Kidney glomerular epithelial cell (primary cell): ENCODE data around the gene ARSB.
"Not testable (repeated sequence)": the region's sequence is repeated elsewhere in the genome, so short reads cannot be mapped to it uniquely, and the experiment has no call there.

Source experiments
- DNase-seq: peaks from one replicate; lab custom pipeline; 2025; lab: John Stamatoyannopoulos, UW

Gene ARSB

DNA sequence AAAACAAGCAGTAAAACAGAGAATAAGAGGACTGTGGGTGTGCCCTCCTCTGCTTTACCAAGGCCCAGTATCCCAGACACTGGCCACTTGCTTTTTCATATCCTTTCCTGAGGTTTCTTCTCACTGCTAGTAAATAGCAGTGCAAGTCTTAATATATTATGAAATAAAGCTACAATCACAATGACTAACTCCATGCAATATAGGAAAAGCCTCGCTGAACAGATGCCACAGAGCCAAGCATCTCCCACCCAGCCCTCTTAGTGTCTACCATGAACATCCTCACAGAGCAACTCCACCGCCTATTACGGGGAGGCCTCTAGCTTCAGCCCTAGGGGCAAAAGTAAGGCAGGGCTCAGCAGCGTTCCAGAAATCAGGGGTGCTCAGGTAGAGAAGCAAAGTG is 205.8 kb downstream of the ARSB start:
- DNase-seq = no peak

DNA sequence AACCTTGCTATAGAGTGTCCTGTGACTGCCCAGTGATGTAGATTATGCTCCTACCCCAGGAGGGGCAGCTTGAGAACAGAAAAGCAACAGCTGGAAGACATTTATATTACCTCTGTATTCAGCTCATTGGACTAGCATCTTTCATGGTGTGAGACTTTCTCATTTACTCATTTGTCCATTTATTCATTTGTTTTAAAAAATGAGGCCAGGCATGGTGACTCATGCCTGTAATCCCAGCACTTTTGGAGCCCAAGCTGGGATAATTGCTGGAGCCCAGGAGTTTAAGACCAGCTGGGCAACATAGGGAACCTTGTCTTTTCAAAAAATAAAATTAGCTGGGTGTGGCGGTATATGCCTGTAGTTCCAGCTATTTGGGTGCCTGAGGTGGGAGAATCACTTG is 206.6 kb downstream of the ARSB start:
- DNase-seq = no peak

DNA sequence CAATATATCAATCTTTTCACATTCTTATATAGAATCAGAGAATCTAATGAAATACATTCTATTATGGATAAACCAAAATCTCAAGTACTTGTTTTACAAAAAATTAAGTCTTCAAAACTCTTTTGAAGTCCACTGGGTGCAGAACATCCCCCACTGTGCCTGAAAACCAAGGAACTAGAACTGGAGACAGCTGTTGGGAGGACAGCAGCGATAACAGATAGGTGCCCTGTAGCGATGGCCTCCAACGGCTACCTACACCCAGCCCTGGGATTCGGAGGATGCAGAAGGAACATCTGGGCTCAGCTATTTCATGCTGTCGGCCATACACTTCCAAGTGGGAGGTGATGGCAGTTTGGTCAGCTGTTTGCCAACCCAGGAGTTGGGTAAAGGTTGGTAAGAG is 207.2 kb downstream of the ARSB start:
- DNase-seq = no peak

DNA sequence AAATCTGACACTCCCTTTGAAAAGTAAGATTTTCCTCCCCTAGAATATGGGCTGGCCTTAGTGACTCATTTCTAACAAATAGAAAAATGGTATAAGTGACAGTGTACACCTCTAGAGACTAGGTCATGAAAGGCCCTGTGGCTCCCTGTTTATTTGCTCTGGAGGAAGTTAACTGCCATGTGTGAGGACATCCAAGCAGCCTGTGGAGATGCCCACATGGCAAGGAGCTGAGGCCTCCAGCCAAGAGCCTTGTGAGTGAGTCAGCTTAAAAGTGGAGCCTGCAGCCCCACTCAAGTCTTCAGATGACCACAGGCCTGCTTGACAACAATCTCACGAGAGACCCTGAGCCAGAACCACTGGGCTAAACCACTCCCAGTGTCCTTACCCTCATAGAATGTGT is 208.5 kb downstream of the ARSB start:
- no peak for DNase-seq

DNA sequence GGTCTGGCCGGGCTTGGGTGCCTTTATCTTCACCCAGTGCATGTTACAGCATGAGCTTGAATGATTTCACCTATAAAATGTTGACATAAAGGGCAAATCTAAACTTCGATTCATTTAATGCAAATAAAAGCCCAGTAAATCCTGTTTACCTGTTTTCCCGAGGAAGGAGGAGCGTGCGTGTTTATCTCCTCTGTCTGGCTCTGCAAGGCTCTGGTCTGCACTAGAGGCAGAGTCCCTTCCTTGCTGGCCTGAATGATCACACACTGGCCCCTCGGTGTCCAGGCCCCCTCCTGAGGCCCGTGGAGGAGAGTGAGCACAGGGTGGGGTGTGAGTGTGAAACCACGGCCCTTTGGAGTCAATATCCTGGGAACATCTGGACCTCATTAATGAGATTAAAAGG is 211.5 kb downstream of the ARSB start:
- DNase-seq = no peak

DNA sequence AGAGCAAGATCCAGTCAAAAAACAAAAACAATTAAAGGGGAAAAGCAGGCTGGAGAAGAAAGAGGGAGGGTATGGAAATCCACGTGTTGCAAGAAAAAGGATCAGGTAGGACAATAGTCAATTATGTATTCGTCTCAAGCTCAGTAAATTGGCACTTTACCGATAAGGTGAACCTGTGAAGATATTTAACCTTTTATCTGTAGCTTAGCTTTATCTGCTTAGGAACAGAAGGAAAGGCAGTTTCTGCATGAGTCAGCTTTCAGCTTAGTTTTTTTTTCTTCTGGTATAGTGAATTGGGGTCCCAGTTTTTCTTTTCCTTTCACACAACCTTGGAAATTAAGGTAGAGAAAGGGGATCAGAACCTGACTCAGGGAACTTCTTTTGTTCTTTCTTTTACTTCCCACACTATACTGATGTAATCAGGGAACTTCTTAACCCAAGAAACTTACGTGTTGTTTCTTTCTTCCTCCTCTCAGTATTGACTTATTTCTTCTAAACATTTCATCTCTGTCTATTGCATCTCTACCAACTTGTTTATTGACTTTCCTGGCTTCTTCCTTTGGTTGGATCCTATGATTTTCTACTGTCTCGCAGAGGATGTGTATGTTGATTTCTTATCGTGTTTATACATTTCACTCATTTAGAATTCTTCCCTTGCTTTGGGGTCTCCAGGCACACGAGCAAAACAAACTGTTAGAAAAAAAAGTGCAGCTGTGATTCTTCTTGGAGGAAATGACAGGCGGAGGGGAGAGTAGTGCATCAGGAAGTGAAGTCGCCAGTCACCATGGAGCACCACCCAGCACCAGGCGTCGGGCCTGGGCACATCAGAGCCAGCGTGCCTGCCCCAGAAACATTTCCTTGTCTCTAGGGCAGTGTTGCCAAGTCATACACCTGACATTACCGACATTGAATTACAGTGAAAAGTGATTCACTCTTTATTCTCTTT is 213.6 kb downstream of the ARSB start:
- no peak for DNase-seq

DNA sequence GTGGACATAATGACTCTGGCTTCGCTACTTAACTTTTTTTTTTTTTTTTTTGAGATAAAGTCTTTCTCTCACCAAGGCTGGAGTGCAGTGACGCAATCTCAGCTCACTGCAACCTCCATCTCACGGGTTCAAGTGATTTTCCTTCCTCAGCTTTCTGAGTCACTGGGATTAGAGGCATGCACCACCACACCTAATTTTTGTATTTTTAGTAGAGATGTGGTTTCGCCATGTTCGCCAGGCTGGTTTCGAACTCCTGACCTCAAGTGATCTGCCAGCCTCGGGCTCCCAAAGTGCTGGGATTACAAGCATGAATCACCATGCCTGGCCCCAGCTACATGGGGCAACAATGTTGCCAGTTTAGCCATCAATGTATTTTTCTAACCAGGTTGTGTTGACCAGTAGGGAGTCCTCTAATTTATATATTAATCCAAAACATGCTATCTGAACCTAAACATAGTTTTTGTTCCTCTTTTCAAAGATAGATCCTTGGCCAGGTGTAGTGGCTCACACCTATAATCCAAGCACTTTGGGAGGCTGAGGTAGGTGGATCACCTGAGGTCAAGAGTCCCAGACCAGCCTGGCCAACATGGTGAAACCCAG is 216.2 kb downstream of the ARSB start:
- no peak for DNase-seq

DNA sequence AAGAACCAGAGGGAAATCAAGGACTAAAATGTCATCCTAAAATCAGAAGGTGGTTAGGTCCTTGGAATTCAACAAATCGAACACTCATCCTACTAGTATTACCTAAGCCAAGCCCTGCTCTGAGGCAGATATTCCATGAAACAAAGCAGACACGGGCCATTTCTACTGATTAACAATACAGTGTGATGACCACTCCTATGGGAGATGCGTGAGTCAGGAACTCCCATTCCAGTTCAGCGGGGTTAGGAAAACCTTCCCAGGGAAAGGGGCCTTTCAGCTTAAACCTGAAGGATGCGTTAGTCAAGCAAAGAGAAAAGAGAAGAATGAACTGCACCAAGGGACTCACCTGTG is 218.7 kb downstream of the ARSB start:
- no peak for DNase-seq

DNA sequence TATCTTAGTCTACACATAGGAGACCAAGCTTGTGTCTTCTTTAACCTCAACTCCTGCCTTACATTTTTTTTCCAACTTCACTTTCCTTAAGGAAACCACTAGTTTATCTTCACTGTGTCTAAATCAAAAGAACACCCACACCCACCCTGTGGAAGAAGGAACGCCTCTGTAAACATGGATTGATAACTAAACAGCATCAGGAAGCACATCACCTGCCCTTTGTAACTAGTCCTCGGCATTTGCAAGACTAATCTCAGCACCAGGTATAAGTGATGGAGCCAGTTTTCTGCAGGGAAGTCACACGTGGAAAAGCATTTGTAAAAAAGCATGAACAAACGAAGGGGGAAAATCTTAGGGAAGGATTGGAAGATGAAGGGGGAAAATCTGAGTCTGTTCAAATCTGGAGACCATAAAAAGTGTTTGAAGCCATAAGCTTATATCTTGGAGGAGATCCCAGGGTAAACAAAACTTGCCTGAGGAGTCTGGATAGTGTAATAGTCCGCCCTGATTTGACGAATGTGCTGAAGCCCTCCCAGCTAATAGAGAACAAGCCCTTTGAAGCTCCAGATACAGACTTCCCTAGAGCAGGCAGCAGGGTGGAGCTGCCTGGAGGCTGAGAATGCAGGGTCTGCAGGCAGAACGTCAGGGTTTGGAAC is 219.2 kb downstream of the ARSB start:
- DNase-seq = no peak

DNA sequence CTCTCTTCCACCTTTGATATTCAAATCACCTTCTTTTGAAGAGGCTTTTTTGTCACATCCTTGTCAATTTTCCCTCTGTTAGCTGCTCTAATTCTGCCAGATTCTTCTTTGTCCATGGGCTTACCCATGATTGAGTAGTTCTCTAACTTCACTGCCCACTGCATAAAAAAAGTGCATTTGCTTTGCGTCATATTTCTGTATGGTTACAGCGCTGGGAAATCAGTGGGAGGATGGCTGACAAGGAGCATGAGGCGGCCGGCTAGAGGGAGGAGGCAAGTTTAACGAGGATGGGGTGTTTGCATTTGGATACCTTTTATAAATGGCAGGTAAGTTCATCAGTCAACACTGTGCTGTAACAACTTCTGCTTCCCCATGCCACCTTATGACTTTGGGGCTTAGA is 220.0 kb downstream of the ARSB start:
- no peak for DNase-seq

DNA sequence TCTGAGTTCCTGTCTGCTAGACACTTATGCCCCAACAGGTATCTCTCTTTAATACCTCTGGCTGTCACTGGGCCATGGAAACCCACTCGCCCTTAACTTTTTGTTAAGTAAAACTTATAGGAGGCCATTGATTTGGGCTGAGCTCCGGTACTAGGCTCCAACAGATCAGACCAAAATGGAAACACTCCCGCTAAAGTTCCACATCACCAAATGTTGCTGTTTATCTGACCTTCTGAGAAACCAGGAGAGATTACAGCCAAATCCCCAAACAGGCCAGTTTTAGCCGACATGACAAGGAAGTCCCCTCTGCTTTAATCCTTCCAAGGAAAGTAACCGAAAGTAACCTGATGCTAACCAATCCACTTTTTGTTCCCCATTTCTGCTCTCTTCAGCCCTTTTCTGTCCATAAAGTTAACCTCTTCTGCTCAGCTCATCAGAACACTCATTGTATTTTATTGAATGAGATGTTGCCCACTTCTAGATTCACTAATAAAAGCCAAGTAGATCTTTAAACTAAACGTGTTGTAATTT is 221.4 kb downstream of the ARSB start:
- DNase-seq = no peak

DNA sequence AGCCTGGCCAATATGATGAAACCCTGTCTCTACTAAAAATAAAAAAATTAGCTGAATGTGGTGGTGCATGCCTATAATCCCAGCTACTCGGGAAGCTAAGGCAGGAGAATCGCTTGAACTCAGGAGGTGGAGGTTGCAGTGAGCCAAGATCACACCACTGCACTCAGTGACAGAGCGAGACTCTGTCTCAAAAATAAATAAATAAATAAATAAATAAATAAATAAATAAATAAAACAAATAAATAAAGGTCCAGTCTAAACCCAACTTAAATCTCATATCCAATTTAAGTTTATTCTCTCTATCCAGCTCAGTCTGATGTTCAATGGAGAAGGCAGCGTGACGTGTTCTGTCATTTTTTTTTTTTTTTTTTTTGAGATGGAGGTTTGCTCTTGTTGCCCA is 222.4 kb downstream of the ARSB start:
- not testable (repeated sequence) for DNase-seq

DNA sequence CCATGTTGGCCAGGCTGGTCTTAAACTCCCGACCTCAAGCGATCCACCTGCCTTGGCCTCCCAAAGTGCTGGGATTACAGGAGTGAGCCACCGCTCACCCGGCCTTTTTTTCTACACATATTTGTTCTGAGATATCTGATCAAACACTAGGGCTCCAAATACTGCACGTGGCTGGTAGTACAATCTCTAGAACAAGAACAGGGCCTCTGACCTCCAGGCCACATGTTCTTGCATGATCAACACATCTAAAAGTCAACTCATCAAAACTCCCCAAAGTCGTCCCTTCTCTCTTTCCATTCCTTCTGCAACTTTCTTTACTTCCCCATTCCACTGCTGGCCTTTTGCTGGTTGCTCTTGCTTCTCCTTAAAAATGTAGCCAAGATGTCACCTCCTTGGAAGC is 223.3 kb downstream of the ARSB start:
- no peak for DNase-seq

DNA sequence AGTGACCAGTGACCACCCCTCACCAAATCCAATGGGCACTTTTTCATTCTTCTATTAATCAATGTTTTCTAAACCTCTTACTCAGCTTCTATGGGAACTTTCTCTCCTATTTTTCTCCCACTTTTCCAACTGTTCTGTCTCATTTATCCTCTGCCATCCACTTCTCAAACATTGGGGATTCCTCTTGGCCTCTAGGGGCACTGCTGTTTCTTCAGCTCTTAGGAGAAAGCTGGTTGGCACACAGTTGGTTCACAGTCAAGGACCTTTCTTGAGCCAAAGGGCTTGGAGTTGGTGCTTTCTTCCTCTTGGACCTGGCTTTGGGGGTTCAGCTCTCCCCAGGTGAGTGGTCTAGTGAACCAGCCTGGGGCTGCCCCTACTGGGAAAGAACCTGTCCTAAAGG is 224.3 kb downstream of the ARSB start:
- DNase-seq = no peak

DNA sequence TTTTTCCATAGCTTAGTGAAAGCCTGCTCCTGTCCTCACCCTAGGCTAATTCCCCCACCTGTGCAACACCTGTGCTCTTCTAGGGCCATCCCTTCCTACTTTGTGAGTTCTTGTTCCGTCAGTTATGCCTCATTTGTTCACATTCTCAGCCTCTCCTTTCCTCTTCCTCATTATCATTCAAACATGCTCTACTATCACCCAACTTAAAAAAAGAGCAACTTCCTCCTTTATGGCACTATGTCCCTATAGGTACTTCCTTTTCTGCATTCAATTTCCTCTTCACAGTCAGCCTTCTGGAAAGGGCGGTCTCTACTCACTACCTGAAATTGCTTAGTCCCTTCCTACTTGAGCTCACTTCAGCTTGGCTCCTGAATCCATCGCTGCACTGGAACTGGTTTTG is 224.7 kb downstream of the ARSB start:
- DNase-seq = no peak

DNA sequence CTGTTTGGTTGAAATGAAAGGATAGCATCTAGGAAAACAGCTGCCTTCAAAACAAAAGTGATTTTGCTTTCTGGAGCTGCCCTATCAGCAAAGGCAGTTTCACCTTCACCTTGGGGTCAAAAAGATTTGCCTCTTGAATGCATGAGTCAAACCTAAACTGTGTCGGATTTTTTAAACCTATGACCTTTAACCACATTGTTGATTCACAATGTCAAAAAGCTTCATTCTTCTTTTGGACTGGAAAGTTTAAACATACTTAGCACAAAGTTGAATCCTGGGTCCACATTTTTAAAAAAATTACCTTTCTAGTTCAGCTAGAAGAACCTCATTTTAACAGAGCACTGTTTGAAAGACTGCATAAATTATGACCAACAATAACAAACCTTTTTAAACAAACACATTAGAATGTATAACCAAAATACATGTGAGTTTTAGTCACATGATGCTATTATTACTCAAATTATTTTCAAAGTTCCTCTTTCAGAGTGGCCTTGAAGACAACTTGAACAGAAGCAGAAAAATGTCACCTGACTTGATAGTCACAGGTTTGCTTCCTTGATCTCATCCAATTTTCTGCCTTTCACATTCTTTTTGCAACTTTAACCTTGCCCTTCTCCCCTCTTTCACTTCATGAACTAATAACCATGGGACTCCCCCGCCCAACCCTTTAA is 226.8 kb downstream of the ARSB start:
- DNase-seq = no peak

DNA sequence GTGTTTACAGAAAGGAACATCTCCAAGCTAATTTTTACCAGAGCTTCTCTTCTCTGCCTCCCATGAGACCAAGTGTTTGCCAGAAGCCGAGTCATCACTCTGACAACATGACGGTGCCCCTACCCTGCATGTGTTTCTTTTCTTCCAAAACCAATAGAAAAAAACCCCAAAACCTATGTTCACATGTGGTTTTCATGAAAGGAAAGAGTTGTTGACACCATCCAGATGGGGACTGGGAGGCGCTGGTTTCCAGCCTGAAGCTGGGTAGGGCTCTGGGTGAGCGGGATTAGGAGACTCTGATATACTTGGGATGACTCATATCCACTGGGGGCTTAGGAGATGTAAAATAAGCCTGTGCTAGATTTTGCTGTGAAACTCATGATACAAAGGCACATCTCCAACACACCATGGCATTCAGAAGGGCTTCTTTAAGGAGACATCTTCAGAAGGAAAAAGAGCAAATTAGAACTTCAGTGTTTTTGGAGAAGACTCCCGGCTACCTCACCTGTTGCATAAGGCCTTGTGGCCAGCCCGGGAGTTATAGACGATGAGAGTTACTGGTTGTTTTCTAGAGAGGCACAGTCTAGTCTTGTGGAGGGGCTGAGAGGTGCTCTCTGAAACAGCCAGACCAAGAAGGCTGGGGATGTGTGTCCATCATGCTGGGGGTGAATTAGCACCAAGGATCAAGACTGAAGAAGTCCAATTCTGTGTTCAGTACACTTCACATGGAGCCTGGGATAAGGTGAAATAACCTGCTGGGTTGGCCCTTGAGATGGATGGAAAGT is 227.6 kb downstream of the ARSB start:
- DNase-seq = no peak

DNA sequence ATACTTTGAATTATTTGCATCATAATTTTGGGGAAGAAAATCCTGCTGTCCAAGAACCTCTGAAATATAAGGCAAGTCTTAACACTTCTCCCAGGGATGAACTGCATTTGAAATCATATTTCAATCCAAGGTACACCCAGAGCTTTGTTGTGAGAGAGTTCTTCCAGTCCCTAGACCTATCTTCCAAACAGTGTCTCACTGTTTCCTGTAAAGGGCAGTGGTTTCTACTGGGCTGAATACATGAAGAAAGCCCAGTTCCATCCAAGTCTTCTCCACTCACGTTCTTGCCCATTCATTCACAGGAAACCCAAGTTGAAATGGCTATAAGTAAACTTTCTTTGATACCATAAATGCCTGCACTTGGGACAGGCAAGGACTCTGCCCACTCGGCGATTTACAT is 228.3 kb downstream of the ARSB start:
- no peak for DNase-seq

DNA sequence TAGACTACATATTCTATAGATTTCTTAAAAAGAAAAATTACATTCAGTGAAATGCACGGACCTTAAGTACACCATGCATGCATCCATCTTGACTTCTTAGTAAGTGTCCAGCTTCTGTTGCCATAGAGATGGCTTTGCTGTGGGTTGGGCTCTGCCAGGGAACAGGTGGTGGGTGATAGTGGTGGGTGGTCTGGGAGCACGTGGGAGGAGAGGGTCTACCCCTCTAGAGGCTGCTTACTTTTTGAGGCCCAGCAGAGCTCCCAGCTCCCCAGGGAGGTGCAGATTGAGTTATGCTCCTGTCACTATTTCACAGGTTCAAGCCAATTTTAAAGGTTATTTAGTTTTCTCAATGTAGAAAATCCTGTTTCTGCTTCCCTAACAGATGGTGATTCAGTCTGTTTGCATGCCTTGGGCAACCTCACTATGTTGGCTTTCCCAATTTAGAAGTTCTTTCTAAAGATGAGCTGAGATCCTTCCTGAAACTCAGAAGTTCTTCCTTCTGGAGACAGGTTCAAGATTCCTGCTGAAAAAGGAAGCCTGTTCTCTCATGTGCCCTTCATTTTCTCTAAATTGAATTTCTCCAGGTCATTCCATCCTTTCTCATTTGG is 229.2 kb downstream of the ARSB start:
- DNase-seq = no peak

DNA sequence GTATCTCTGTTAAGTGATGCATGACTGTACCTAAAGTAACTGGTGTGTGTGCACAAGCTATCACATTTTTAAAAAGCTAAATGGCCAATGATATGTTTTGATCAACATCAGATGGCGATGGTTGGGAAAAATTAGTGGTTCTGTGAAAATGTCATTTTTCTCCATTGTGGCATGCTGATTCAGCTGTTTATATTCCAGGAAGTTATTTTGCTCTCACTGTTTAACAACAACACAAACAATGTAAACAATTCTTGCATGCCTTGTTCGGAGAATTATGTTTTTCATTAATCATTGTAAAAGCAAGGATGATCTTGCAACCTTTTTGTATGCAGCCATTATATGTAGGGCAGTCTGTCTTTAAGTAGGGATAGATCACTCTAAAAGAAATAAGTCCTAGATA is 230.5 kb downstream of the ARSB start:
- no peak for DNase-seq

DNA sequence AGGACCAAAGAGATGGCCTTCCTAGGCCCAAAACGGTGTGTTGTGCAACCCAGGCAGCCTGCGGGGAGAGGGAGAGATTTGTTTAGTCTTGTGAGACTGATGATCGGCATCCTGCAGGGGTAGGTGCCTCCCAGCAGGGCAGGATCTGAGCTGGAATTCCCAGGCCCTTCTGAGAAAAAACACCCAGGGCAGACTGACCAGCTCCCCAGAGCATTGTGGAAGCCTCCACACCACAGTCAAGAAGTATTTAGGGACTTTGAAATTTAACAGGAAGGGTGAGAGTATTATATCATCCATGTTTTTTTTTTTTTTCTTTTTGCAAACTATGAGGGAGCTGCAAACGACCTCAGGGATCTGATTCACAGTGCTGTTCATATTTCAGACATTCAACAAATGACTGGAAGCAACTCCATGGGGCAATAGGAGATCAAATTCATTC is 232.0 kb downstream of the ARSB start:
- no peak for DNase-seq
